GM18951 (cell line): ENCODE measurements around the gene ZNF19.

ENCODE experiments used
- POLR2A ChIP-seq: IDR thresholded peaks from 4 replicates; pipeline ENCODE4 v1.6.1; 2011; ENCODE audit warnings: mild to moderate bottlenecking; ENCODE audit not compliant: insufficient read length, insufficient read depth; ENCODE audit errors: extremely low read depth
- in situ Hi-C: fragments of 300-500 bp; cut with MboI; formaldehyde crosslinking; loops from one replicate; pipeline ENCODE4 v1.12.0; 2022; ENCODE audit warnings: low sequenced_read_pairs, mixed read lengths, inconsistent platforms; ENCODE audit not compliant: unreplicated experiment

The ZNF19 gene

DNA sequence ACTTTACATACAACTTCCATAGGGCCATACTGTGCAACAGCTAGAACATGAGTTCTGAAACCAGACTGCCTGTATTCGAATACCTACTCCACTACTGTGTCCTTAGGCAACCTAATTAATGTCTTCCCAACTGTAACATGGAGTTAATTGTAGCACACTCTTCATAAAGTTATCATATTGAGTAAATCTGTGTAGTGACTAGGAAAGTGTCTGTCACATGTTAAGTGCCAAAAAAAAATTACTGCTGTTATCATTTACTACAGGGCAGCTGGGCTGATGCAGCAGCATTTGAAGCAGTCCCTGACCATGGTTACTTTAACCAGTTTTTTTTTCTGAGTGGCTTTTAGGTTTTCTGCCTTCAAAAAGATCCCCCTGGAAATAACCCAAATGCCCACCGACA, 16.2 kb downstream of the ZNF19 start:
- in situ Hi-C loops = no loop called here
- no peak for TF ChIP-seq POLR2A

DNA sequence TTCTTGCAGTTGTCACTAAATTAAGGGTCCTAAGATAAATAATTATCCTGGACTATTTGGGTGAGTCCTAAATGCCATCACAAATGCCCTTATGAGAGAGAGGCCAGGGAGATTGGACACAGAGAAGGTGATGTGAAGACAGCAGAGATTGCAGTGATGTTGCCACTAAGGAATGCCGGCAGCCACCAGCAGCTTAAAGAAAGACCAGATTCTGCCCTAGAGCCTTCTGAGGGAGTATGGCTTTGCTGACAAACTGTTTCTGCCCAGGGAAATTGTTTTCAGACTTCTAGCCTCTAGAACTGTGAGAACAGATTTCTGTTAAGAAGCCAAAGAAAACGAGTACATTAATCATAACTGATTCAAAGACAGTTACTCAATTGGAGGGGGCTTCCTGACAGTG, 17.1 kb downstream of the ZNF19 start:
- TF ChIP-seq POLR2A = no peak
- in situ Hi-C loops = no loop called here

DNA sequence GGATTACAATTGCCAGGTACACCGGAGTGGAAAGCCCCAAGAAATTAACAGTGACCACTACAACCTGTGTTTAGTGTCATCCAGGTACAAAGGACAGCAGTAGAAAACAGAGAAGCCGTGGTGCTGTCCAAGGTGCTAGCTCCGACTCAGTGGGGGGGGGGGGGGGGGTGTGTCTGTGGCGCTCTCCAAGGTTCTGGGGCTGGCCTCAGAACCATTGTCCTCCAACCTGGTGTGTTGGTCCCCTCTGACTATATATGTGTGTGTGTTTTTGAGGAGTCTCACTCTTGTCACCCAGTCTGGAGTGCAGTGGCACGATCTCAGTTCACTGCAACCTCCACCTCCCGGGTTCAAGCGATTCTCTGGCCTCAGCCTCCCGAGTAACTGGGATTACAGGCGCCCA, 21.3 kb downstream of the ZNF19 start:
- in situ Hi-C loops = no loop called here
- no peak for TF ChIP-seq POLR2A

DNA sequence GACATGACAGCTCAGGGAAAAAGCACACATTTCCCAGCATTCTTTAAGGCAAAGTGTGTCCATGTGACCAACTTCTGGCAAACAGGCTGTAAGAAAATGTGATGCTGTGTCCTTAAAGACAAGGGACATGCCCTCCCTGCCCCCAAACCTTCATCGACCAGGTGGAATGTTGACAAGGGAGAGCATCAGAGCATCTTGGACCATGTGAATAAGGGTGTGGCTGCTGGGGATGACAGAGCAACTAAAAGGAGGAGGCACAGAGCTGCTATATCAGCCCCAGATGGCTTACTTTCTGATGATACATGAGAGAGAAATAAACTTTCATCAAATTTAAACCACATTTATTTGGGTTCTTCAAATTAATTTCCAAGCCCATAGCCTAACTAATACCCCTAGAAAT, 24.9 kb downstream of the ZNF19 start:
- TF ChIP-seq POLR2A = no peak
- in situ Hi-C loops = no loop called here

DNA sequence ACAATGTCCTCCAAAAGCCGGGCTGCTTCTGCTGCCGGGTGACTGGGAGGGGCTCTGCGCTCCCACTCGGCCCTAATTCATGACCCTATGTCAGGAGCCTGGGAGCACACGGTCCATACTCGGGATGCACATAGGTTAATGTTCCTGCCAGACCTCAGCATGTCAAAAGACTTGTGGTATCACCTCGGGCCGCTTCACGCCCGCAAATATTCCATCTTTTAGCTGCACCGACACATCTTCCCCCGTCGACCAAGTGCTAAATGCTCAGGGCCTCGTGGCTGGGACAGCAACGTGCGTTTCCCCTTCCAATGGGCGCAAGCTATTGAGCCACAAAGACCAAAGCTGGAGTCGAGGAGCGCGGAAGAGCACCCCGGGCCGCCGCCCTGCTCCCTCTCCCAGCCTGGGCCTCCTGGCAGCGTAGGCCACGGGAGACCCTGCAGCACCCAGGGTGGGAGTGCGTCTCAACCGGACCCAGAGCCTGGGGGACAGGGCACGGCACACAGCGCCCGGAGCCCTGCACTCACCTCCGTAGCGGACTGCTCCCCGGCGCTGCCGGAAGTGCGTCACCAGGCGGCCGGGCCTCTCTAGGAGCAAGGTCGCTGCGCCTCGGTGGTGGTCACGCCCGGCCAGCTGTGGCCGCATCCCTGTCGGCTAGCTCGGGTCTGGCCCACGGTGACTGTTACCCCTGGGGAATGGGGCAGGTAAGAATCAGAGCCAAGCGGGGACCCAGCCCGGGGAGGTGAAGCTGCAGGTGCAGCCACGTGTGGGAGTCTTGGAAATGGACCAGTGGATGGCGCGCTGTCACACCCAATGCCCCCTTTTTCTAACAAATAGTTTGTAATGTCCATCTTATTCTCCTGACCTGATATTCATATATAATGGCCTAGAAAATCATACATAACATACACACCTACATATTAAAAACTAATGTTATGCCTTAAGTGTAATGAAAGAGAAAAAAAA, 27.2 kb downstream of the ZNF19 start, which contains the start of gene ZNF23:
Gene ZNF23 (minus strand): TSS at position 562 of the 963 bp plus-strand sequence. CDS start 5,451 bp downstream, outside the sequence.
- in situ Hi-C loops = no loop called here
- peak; percentile 97 for TF ChIP-seq POLR2A

DNA sequence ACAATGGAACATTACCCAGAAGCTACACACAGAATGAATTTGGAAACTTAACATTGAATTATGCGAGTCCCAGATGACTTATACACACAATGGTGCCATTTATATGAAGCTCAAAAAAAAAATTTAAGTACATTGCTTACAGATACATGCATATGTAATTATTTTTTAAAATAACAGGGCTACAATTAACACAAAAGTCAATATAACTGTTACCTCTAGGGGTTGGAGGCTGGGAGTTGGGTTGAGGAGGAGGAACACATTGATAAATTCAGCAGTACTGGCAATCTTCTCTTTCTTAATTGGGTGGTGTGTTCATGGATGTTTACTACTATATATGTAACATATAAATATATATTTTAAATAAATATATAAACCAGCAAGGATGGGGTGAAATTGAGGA, 28.2 kb downstream of the ZNF19 start:
- in situ Hi-C loops = no loop called here
- TF ChIP-seq POLR2A = no peak

DNA sequence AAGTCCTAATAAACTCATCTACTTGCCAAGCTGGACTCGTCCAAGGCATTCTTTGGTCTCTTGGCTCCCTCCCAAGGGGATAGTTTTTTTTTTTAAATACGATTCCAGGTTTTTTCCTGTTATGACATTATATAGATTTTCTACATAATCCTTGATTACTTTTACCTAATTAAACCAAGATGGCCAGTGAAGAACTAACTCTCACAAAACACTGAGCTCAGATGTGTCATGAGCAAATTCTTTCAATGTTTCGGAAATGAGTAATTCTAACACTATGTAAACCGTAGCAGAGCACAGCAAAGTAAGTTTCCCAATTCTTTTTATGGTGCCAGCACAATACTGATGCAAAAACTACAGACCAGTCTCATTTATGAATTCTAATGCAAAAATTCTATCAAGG, 28.9 kb downstream of the ZNF19 start:
- in situ Hi-C loops = no loop called here
- no peak for TF ChIP-seq POLR2A

DNA sequence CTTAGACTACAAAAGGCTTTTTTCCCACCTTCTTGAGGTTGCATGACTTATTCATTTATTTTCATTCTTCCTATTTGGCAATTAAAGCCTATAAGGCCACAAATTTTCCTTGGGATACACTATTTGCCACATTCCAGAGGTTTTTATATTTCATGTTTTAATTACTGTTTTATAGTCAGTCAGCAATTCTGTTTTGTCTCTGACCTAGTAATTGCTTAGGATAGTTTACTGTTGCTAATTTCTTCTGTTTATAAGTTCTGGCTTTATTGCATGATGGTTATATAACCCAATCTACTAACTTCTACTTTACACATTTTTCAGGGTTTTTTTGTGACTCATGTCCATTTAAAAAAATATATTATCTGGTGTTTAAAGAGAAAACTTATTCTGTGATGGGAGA, 29.6 kb downstream of the ZNF19 start:
- in situ Hi-C loops = no loop called here
- TF ChIP-seq POLR2A = no peak

DNA sequence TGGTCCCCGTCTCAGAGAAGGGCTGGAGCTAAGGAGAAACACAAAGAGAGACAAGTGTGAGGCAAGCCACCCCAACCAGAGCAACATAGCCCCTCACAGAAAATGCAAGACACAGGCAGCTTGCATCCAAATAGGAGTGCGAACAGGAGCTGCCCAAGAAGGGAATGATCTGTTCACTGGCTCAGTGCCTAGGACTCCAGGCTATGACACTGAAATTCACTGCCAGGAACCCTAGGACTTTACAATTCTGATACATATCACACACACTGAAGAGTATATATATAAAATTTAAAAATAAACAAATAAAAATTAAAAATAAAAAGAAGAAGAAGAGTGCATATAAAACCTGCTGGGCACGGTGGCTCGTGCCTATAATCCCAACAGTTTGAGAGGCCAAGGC, 32.3 kb downstream of the ZNF19 start:
- TF ChIP-seq POLR2A = no peak
- in situ Hi-C loops = no loop called here

DNA sequence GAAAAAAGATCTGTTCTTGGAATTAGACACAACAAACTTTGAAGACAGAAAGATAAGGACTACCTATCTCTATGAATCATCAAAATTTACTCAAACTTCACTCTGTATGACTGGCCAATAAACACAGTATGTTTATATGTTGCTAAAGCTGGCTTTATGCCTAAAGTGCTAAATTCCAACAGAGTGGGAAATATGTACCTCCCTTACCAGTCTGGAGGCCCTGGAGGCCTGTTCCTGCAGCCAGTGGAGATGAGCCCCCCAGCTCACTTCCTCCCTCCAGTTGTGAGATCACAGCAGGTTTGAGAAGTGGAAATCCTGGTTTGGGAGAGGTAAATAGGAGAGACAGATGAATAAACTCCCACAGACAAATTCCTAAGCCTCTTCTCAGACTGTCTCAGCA, 36.1 kb downstream of the ZNF19 start:
- no peak for TF ChIP-seq POLR2A
- in situ Hi-C loops = no loop called here

DNA sequence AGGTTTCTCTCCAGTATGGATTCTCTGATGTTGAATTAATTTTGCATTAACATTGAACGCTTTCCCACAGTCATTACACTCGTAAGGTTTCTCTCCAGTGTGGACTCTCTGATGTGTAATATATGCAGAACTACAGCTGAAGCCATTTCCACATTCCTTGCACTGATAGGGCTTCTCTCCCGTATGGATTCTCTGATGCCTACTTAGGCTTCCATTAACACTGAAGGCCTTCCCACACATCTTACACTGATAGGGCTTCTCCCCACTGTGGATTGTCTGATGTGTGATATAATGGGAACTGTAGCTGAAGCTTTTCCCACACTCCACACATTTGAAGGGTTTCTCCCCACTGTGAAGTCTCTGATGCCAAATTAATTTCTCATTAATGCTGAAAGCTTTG, 40.1 kb downstream of the ZNF19 start:
- in situ Hi-C loops = no loop called here
- no peak for TF ChIP-seq POLR2A

DNA sequence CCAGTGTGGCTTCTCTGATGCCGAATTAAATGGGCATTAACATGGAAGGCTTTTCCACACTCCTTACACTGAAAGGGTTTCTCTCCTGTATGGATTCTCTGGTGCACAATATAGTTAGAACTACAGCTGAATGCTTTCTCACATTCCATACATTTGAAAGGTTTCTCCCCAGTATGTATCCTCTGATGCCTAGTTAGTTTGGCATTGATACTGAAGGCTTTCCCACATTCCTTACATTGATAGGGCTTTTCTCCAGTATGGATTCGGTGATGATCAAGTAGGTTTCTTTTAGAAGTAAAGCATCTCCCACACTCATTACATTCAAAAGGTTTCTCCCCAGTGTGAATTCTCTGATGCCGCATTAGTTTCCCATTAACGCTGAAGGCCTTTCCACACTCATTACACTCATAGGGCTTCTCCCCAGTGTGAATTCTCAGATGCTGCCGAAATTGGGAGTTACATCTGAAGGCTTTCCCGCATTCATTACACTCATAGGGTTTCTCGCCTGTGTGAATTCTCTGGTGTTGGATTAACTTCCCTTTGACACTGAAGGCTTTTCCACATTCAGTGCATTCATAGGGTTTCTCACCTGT, 40.8 kb downstream of the ZNF19 start:
- in situ Hi-C loops = no loop called here
- TF ChIP-seq POLR2A = no peak

DNA sequence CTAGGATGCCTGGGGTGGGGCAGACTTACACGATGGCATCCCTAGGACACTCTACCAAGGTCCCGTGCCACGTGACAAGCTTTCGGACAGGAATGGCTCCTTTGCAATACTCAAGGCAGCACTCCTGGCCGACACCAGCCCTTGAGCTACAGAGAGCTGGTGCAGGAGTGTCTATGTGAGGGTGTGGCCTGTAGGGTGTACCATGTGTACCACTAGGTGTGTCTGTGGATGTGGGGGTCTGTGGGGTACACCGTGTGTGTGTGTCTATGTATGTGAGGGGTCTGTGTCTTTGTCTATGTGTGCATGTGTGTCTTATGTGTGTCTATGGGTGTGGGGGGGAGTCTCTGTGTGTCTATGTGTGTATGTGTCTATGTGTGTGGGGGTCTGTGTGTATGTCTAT, 45.4 kb downstream of the ZNF19 start:
- no peak for TF ChIP-seq POLR2A
- in situ Hi-C loops = no loop called here

DNA sequence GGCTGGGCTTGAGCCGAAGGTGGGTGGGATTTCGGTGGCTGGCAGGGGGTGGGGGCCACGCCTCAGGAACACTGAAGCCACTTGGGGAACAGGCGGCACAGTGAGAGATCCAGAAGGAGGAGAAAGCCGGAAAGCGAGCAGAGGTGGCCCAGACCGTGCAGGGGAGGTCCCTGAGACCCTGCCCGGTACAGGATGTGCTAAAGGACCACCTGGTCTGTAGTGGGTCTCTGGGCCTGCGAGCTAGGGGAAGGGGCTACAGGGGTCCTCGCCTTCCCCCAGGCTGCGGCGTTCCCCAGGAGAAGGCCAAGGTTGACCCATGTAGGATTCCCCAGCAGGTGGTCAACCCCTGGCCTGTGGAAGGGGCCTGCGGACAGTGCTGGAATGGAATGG, 47.1 kb downstream of the ZNF19 start, which contains the start of gene TLE7:
Gene TLE7 (minus strand): TSS at position 4 of the 390 bp plus-strand sequence. CDS start 8,730 bp downstream, outside the sequence.
- in situ Hi-C loops = no loop called here
- TF ChIP-seq POLR2A = no peak
